ENCODE measurements around the gene SLC44A2. TPM values are rescaled to one million over a fixed set of nuclear protein-coding genes. Genes with fewer than 3 reads are reported as not detected.

Gene SLC44A2
- total and polyA plus RNA-seq, 10 of the 15 experiments (the other 5 are each of a cell fraction or from before 2014, with no cell fraction given), result 3.0 to 51.3 (median 26.8) TPM

DNA sequence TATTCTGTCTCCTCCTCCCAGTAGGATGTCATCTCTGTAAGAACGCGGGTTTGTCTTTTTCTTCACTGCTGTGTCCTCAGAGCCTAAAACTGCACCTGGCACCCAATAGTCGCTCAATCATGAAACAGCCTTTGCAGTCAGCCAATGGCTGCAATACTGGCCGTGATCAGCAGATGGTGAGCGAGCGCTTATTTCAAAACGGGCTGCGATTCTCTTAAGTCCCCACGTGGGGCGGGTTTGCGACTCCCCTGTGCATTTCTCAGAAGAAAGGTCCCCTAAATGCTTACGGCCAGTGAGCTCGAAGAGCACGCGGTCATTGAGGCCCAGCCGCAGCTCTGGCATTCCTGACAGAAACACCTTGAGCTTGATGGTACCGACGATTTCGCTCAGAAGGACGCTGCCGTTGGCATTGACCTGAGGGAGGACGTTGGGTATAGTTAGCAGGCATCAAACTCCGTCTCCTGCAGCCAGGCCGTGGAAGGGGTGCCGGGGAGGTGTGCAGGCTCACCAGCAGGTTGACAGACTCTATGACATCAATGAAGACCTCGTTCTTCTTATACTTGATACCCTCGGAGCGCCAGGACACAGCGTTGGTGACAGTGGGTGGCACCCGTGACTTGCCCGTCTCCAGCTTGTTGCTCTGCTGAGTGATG is 44.2 kb upstream of the SLC44A2 start (continued):
- TF ChIP-seq, protein P1, sequence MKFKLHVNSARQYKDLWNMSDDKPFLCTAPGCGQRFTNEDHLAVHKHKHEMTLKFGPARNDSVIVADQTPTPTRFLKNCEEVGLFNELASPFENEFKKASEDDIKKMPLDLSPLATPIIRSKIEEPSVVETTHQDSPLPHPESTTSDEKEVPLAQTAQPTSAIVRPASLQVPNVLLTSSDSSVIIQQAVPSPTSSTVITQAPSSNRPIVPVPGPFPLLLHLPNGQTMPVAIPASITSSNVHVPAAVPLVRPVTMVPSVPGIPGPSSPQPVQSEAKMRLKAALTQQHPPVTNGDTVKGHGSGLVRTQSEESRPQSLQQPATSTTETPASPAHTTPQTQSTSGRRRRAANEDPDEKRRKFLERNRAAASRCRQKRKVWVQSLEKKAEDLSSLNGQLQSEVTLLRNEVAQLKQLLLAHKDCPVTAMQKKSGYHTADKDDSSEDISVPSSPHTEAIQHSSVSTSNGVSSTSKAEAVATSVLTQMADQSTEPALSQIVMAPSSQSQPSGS (IDR thresholded peaks at IDR 0.05; ENCODE audit: low read length), result no peak
- TF ChIP-seq MEF2B (IDR thresholded peaks at IDR 0.05; ENCODE audit: partially characterized antibody, poor library complexity, severe bottlenecking) (no peak), ZNF24 (IDR thresholded peaks at IDR 0.05) (no peak), LARP7 (IDR thresholded peaks at IDR 0.05) (no peak; the same call in 1 of the 2 replicates), CHD1 (IDR thresholded peaks at IDR 0.05; ENCODE audit: low read depth, low read length) (no peak), FOXM1 (IDR thresholded peaks at IDR 0.05; ENCODE audit: low read depth, low read length) (peak; percentile 70), SRF (IDR thresholded peaks at IDR 0.05; ENCODE audit: low read depth in 2 of 2, low read length in 2 of 2) (no peak), MYB (IDR thresholded peaks at IDR 0.05; ENCODE audit: borderline replicate concordance, low read depth, low read length) (no peak), HDGF (IDR thresholded peaks at IDR 0.05) (no peak), CHD2 (IDR thresholded peaks at IDR 0.05; ENCODE audit: borderline replicate concordance, low read depth, low read length) (no peak), CREB1 (IDR thresholded peaks at IDR 0.05; ENCODE audit: low read depth) (no peak), ATF7 (IDR thresholded peaks at IDR 0.05; ENCODE audit: low read depth) (no peak), RAD21 (IDR thresholded peaks at IDR 0.05; ENCODE audit: insufficient read depth, low read depth, low read length) (peak; percentile 99), SREBF2 (IDR thresholded peaks at IDR 0.05; ENCODE audit: low read length) (no peak), ASH2L (IDR thresholded peaks at IDR 0.05; ENCODE audit: borderline replicate concordance, low read depth) (no peak), KDM1A (IDR thresholded peaks at IDR 0.05; ENCODE audit: borderline replicate concordance) (no peak), HDAC2 (IDR thresholded peaks at IDR 0.05) (no peak), JUND (IDR thresholded peaks at IDR 0.05; ENCODE audit: low read depth, low read length) (no peak), ZNF207 (IDR thresholded peaks at IDR 0.05; ENCODE audit: borderline replicate concordance) (peak; percentile 84; the same call in 1 of the 2 replicates), ZBED1 (IDR thresholded peaks at IDR 0.05; ENCODE audit: borderline replicate concordance) (no peak), SIX5 (IDR thresholded peaks at IDR 0.05; ENCODE audit: low read depth, low read length, severe bottlenecking) (no peak), MYC (IDR thresholded peaks at IDR 0.05; ENCODE audit: insufficient read depth, insufficient read length, insufficient replicate concordance, low read length, severe bottlenecking) (no peak), MTA3 (IDR thresholded peaks at IDR 0.05; ENCODE audit: borderline replicate concordance, low read length) (no peak), POLR2AphosphoS5 (IDR thresholded peaks at IDR 0.05; ENCODE audit: low read length) (no peak), CBFB (IDR thresholded peaks at IDR 0.05; ENCODE audit: low read depth) (no peak), RELA (IDR thresholded peaks at IDR 0.05; ENCODE audit: borderline replicate concordance, partially characterized antibody) (peak; percentile 14)
- TF ChIP-seq, protein P2, sequence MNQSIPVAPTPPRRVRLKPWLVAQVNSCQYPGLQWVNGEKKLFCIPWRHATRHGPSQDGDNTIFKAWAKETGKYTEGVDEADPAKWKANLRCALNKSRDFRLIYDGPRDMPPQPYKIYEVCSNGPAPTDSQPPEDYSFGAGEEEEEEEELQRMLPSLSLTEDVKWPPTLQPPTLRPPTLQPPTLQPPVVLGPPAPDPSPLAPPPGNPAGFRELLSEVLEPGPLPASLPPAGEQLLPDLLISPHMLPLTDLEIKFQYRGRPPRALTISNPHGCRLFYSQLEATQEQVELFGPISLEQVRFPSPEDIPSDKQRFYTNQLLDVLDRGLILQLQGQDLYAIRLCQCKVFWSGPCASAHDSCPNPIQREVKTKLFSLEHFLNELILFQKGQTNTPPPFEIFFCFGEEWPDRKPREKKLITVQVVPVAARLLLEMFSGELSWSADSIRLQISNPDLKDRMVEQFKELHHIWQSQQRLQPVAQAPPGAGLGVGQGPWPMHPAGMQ (IDR thresholded peaks at IDR 0.05; ENCODE audit: borderline replicate concordance), result no peak
- TF ChIP-seq, protein P3, sequence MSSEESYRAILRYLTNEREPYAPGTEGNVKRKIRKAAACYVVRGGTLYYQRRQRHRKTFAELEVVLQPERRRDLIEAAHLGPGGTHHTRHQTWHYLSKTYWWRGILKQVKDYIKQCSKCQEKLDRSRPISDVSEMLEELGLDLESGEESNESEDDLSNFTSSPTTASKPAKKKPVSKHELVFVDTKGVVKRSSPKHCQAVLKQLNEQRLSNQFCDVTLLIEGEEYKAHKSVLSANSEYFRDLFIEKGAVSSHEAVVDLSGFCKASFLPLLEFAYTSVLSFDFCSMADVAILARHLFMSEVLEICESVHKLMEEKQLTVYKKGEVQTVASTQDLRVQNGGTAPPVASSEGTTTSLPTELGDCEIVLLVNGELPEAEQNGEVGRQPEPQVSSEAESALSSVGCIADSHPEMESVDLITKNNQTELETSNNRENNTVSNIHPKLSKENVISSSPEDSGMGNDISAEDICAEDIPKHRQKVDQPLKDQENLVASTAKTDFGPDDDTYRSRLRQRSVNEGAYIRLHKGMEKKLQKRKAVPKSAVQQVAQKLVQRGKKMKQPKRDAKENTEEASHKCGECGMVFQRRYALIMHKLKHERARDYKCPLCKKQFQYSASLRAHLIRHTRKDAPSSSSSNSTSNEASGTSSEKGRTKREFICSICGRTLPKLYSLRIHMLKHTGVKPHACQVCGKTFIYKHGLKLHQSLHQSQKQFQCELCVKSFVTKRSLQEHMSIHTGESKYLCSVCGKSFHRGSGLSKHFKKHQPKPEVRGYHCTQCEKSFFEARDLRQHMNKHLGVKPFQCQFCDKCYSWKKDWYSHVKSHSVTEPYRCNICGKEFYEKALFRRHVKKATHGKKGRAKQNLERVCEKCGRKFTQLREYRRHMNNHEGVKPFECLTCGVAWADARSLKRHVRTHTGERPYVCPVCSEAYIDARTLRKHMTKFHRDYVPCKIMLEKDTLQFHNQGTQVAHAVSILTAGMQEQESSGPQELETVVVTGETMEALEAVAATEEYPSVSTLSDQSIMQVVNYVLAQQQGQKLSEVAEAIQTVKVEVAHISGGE (CRISPR knock-in tag; IDR thresholded peaks at IDR 0.05), result no peak
